GM23338 (cell line): Measurements from ENCODE around the gene PSMD11. TPM values are rescaled to one million over a fixed set of nuclear protein-coding genes. Genes with fewer than 3 reads are reported as not detected.

Experiments
- ATAC-seq: fragments of 200-7000 bp; cut with Tn5 transposase; 3 replicates; pipeline ENCODE4 v1.9.1; 2020
- DNase-seq: peaks from one replicate; pipeline ENCODE4 v3.0.0-alpha.2; 2015; ENCODE audit warnings: low spot score
- H2AFZ ChIP-seq: fragments of 200-600 bp; sonication (generic); 2 replicates; pipeline ENCODE4 v1.8.0; 2016; ENCODE audit warnings: antibody characterized with exemption, mild to moderate bottlenecking, moderate library complexity
- H3F3A ChIP-seq: fragments of 200-600 bp; sonication (generic); replicated peaks from 2 replicates; pipeline ENCODE4 v1.8.0; 2017; ENCODE audit warnings: antibody characterized with exemption, mixed run types, low read depth
- H3K27ac ChIP-seq: fragments of 200-600 bp; sonication (generic); 2 replicates; pipeline ENCODE4 v1.6.1; 2016; ENCODE audit warnings: low read depth
- H3K27me3 ChIP-seq: fragments of 200-600 bp; sonication (generic); 2 replicates; pipeline ENCODE4 v1.8.0; 2016; ENCODE audit warnings: mild to moderate bottlenecking, mixed run types, moderate library complexity; ENCODE audit not compliant: insufficient read depth
- H3K36me3 ChIP-seq: fragments of 200-600 bp; sonication (generic); 2 replicates; pipeline ENCODE4 v1.8.0; 2016; ENCODE audit warnings: mild to moderate bottlenecking; ENCODE audit not compliant: insufficient read depth
- H3K4me1 ChIP-seq: fragments of 200-600 bp; sonication (generic); 2 replicates; pipeline ENCODE4 v1.8.0; 2016; ENCODE audit warnings: mild to moderate bottlenecking, moderate library complexity; ENCODE audit not compliant: insufficient read depth
- H3K4me2 ChIP-seq: fragments of 200-600 bp; sonication (generic); 2 replicates; pipeline ENCODE4 v1.7.1; 2017; ENCODE audit warnings: mixed run types
- H3K4me3 ChIP-seq: fragments of 200-600 bp; sonication (generic); 2 replicates; pipeline ENCODE4 v1.6.1; 2016; ENCODE audit warnings: mixed run types
- H3K79me2 ChIP-seq: fragments of 200-600 bp; sonication (generic); replicated peaks from 2 replicates; pipeline ENCODE4 v1.8.0; 2017; ENCODE audit warnings: mild to moderate bottlenecking; ENCODE audit not compliant: insufficient read depth
- H3K9me2 ChIP-seq: fragments of 200-600 bp; sonication (generic); 2 replicates; pipeline ENCODE4 v1.8.0; 2017; ENCODE audit not compliant: insufficient read depth
- H4K20me1 ChIP-seq: fragments of 200-600 bp; sonication (generic); replicated peaks from 2 replicates; pipeline ENCODE4 v1.8.0; 2017; ENCODE audit warnings: mild to moderate bottlenecking; ENCODE audit not compliant: insufficient read depth
- H3K27ac Mint-ChIP-seq: 2 replicates; pipeline ENCODE4 v1.8.0; 2020; ENCODE audit warnings: inconsistent platforms, mild to moderate bottlenecking, moderate library complexity, mixed read lengths
- H3K27me3 Mint-ChIP-seq: 3 replicates; pipeline ENCODE4 v1.8.0; 2022; ENCODE audit warnings: low read depth, mild to moderate bottlenecking, moderate library complexity, mixed read lengths, inconsistent platforms; ENCODE audit not compliant: insufficient read depth, poor library complexity
- H3K36me3 Mint-ChIP-seq: 3 replicates; pipeline ENCODE4 v1.8.0; 2021; ENCODE audit warnings: low read depth, mild to moderate bottlenecking, inconsistent platforms, moderate library complexity, mixed read lengths
- H3K4me1 Mint-ChIP-seq: 3 replicates; pipeline ENCODE4 v1.8.0; 2020; ENCODE audit warnings: mild to moderate bottlenecking, inconsistent platforms, mixed read lengths
- H3K4me3 Mint-ChIP-seq: 3 replicates; pipeline ENCODE4 v1.8.0; 2021; ENCODE audit warnings: moderate library complexity, mild to moderate bottlenecking, inconsistent platforms, mixed read lengths
- H3K9me3 Mint-ChIP-seq: 3 replicates; pipeline ENCODE4 v1.8.0; 2020; ENCODE audit warnings: moderate library complexity, mild to moderate bottlenecking, inconsistent platforms, mixed read lengths
- CREB1 ChIP-seq: fragments of 250-450 bp; sonication (Bioruptor Pico); IDR thresholded peaks from 2 replicates; pipeline ENCODE4 v1.5.0; 2020; ENCODE audit warnings: low read depth, mild to moderate bottlenecking, moderate library complexity
- CTCF ChIP-seq, 2 experiments: fragments of 200-600 bp in 1 of 2; sonication (generic) in 1 of 2; conservative IDR thresholded peaks; 2 replicates each; pipeline versions ENCODE4 v1.5.1 to v1.6.1; 2016 to 2017; ENCODE audit warnings: antibody characterized with exemption in 2 of 2, low read depth in 2 of 2, mild to moderate bottlenecking in 2 of 2, moderate library complexity in 1 of 2
- ETS1 ChIP-seq: IDR thresholded peaks from 2 replicates; pipeline ENCODE4 v1.6.1; 2016; ENCODE audit warnings: antibody characterized with exemption
- EZH2 ChIP-seq: fragments of 200-600 bp; sonication (generic); IDR thresholded peaks from one replicate; pipeline ENCODE4 v1.8.0; 2017; ENCODE audit warnings: antibody characterized with exemption, mild to moderate bottlenecking, low read depth; ENCODE audit not compliant: unreplicated experiment
- EZH2phosphoT487 ChIP-seq: fragments of 200-600 bp; sonication (generic); IDR thresholded peaks from one replicate; pipeline ENCODE4 v1.8.1; 2018; ENCODE audit warnings: antibody characterized with exemption; ENCODE audit not compliant: unreplicated experiment
- JUNB ChIP-seq: IDR thresholded peaks from one replicate; pipeline ENCODE4 v1.6.1; 2016; ENCODE audit warnings: antibody characterized with exemption; ENCODE audit not compliant: unreplicated experiment
- NANOG ChIP-seq: IDR thresholded peaks from 2 replicates; pipeline ENCODE4 v1.6.1; 2016; ENCODE audit warnings: antibody characterized with exemption, borderline replicate concordance
- POLR2AphosphoS5 ChIP-seq: IDR thresholded peaks from 2 replicates; pipeline ENCODE4 v1.6.1; 2016; ENCODE audit warnings: antibody characterized with exemption, low read depth
- REST ChIP-seq: IDR thresholded peaks from one replicate; pipeline ENCODE4 v1.6.1; 2018; ENCODE audit warnings: antibody characterized with exemption; ENCODE audit not compliant: unreplicated experiment
- STAT1 ChIP-seq: IDR thresholded peaks from one replicate; pipeline ENCODE4 v1.6.1; 2016; ENCODE audit warnings: antibody characterized with exemption; ENCODE audit not compliant: unreplicated experiment
- ZNF114 ChIP-seq: fragments of 250-450 bp; sonication (Bioruptor Pico); IDR thresholded peaks from 2 replicates; pipeline ENCODE4 v1.5.0; 2020; ENCODE audit warnings: mild to moderate bottlenecking, moderate library complexity
- ZNF331 ChIP-seq: fragments of 250-450 bp; sonication (Bioruptor Pico); IDR thresholded peaks from 2 replicates; pipeline ENCODE4 v1.5.0; 2020; ENCODE audit warnings: low read depth, mild to moderate bottlenecking, moderate library complexity
- ZNF462 ChIP-seq: fragments of 250-450 bp; sonication (Bioruptor Pico); IDR thresholded peaks from 2 replicates; pipeline ENCODE4 v1.5.0; 2020; ENCODE audit warnings: mild to moderate bottlenecking, moderate library complexity
- polyA plus RNA-seq: library from polyadenylated mRNA; unstranded; fragments of >200 nt; fragmentation: Nextera tagmentation; extraction: Ambion mirVana; gene quantifications from 2 replicates; pipeline ENCODE4 v1.2.1, GENCODE V29; 2016
- total RNA-seq: library from RNA; depleted of rRNA; stranded (reverse); fragments of >200 nt; shearing (Covaris generic); gene quantifications from 2 replicates; pipeline ENCODE4 v1.2.3, GENCODE V29; 2014

PSMD11 gene
- total and polyA plus RNA-seq, 2 experiments from 2014 or later, result 180 to 360 TPM

GRCh38 chr17:32467949-32468348 is 23.6 kb downstream of the PSMD11 start:
- Histone ChIP-seq H3K4me3 (no peak overlapping the region), H3K79me2 (peaks cover 72% of the 10 kb centered on the region), H2AFZ (no peak overlapping the region), H3K27me3 (no peaks in the 10 kb centered on the region), H3K4me1 (no peaks in the 10 kb centered on the region), H3K27ac (no peak overlapping the region), H3F3A (no peaks in the 10 kb centered on the region; the same call in 1 of the 2 replicates), H3K36me3 (peaks cover 59% of the 10 kb centered on the region), H3K9me2 (no peaks in the 10 kb centered on the region), H3K4me2 (no peak overlapping the region), H4K20me1 (peaks cover 44% of the 10 kb centered on the region)
- TF ChIP-seq POLR2AphosphoS5 (no peak), CREB1 (CRISPR knock-in tag) (no peak), EZH2 (no peak), ZNF462 (CRISPR knock-in tag) (no peak), JUNB (no peak), NANOG (no peak), EZH2phosphoT487 (no peak), ZNF331 (CRISPR knock-in tag) (no peak), STAT1 (no peak), CTCF (conservative IDR thresholded peaks at IDR 0.05; ENCODE audit: low read depth in 2 of 2) (no peak), ZNF114 (CRISPR knock-in tag) (no peak), ETS1 (no peak), REST (no peak)
- Mint-ChIP-seq H3K36me3 (peaks cover 87% of the 10 kb centered on the region), H3K4me1 (no peaks in the 10 kb centered on the region), H3K27me3 (peaks cover 3% of the 10 kb centered on the region), H3K27ac (no peak overlapping the region), H3K4me3 (no peak overlapping the region), H3K9me3 (no peaks in the 10 kb centered on the region)
- DNase-seq (no peak), ATAC-seq (no peak)
